Endodermal cell (in vitro differentiated cells): ENCODE results near the gene ASAP2. TPM values are rescaled to one million over a fixed set of nuclear protein-coding genes. Genes with fewer than 3 reads are reported as not detected.

Experiments used
- DNase-seq: peaks from one replicate; pipeline ENCODE4 v3.0.0-alpha.2; 2017
- H3K27ac ChIP-seq: 2 replicates; pipeline ENCODE4 v1.5.1; 2013; ENCODE audit warnings: mild to moderate bottlenecking, low read depth, low read length, moderate library complexity
- H3K27me3 ChIP-seq: 2 replicates; pipeline ENCODE4 v1.6.1; 2013; ENCODE audit warnings: mild to moderate bottlenecking, low read length, moderate library complexity; ENCODE audit not compliant: insufficient read depth, control insufficient read depth, poor library complexity, severe bottlenecking
- H3K36me3 ChIP-seq: 2 replicates; pipeline ENCODE4 v1.7.0; 2013; ENCODE audit warnings: mild to moderate bottlenecking, low read length, moderate library complexity; ENCODE audit not compliant: control insufficient read depth, insufficient read depth
- H3K4me1 ChIP-seq: one replicate; pipeline ENCODE4 v1.7.0; 2013; ENCODE audit warnings: low read length; ENCODE audit not compliant: control insufficient read depth, insufficient read depth
- H3K4me3 ChIP-seq: 2 replicates; pipeline ENCODE4 v1.5.1; 2013; ENCODE audit warnings: mild to moderate bottlenecking, low read length, moderate library complexity
- H3K9ac ChIP-seq: 2 replicates; pipeline ENCODE4 v1.6.1; 2013; ENCODE audit warnings: mild to moderate bottlenecking, low read length, moderate library complexity; ENCODE audit not compliant: poor library complexity, severe bottlenecking; ENCODE audit errors: extremely low read depth
- H3K9me3 ChIP-seq: 2 replicates; pipeline ENCODE4 v1.6.1; 2013; ENCODE audit warnings: mild to moderate bottlenecking, low read length, moderate library complexity; ENCODE audit not compliant: control insufficient read depth
- H3K27ac Mint-ChIP-seq: 2 replicates; pipeline ENCODE4 v1.8.0; 2020; ENCODE audit warnings: mixed read lengths
- H3K27me3 Mint-ChIP-seq: 2 replicates; pipeline ENCODE4 v1.8.0; 2021; ENCODE audit warnings: mild to moderate bottlenecking, mixed read lengths; ENCODE audit not compliant: insufficient read depth
- H3K36me3 Mint-ChIP-seq: 2 replicates; pipeline ENCODE4 v1.8.0; 2020; ENCODE audit warnings: low read depth, mixed read lengths
- H3K4me1 Mint-ChIP-seq: 2 replicates; pipeline ENCODE4 v1.8.0; 2020; ENCODE audit warnings: mixed read lengths
- H3K4me3 Mint-ChIP-seq: 2 replicates; pipeline ENCODE4 v1.8.0; 2020; ENCODE audit warnings: mild to moderate bottlenecking, moderate library complexity, mixed read lengths
- H3K9me3 Mint-ChIP-seq: 2 replicates; pipeline ENCODE4 v1.8.0; 2020; ENCODE audit warnings: mild to moderate bottlenecking, mixed read lengths
- WGBS, 2 experiments: methylation state at CpG; one replicate each; pipeline versions ENCODE4 v1.1.5 to v1.1.7; 2013; ENCODE audit warnings: missing lambda C conversion rate in 2 of 2, mixed read lengths in 1 of 2; ENCODE audit not compliant: insufficient coverage in 1 of 2, insufficient read length in 1 of 2; 5-methylcytosine and 5-hydroxymethylcytosine counted together
- total RNA-seq, 2 donors: library from RNA; stranded (reverse); fragmentation: NEBNext Ultra II Directional in 1 of 2; extraction: Animal tissue kit (Norgen Biotek cat#: 25700) in 1 of 2; gene quantifications; 2 replicates in 1 of 2; 3 replicates in 1 of 2; pipeline ENCODE4 v1.2.1, GENCODE V29; 2021
- TF ChIP-seq, protein P1 (sequence below): fragments of 200-600 bp; sonication (generic); conservative IDR thresholded peaks from 2 replicates; pipeline ENCODE4 v1.5.0; 2021; ENCODE audit warnings: antibody characterized with exemption, mild to moderate bottlenecking

Gene ASAP2
- total RNA-seq, 2 donors from 2014 or later: 11.8 to 20.4 TPM

GRCh38 chr2:9271091-9271490, 64.5 kb downstream of the ASAP2 start:
- H3K4me1 ChIP-seq: no peaks in the 10 kb centered on the region
- Mint-ChIP-seq H3K4me3 (no peak overlapping the region), H3K4me1 (no peaks in the 10 kb centered on the region), H3K27ac (no peak overlapping the region), H3K27me3 (no peaks in the 10 kb centered on the region), H3K36me3 (no peaks in the 10 kb centered on the region), H3K9me3 (peaks cover 8% of the 10 kb centered on the region)
- DNase-seq: no peak
- H3K9me3 ChIP-seq: no peaks in the 10 kb centered on the region
- TF ChIP-seq, protein P1, sequence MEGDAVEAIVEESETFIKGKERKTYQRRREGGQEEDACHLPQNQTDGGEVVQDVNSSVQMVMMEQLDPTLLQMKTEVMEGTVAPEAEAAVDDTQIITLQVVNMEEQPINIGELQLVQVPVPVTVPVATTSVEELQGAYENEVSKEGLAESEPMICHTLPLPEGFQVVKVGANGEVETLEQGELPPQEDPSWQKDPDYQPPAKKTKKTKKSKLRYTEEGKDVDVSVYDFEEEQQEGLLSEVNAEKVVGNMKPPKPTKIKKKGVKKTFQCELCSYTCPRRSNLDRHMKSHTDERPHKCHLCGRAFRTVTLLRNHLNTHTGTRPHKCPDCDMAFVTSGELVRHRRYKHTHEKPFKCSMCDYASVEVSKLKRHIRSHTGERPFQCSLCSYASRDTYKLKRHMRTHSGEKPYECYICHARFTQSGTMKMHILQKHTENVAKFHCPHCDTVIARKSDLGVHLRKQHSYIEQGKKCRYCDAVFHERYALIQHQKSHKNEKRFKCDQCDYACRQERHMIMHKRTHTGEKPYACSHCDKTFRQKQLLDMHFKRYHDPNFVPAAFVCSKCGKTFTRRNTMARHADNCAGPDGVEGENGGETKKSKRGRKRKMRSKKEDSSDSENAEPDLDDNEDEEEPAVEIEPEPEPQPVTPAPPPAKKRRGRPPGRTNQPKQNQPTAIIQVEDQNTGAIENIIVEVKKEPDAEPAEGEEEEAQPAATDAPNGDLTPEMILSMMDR: no peak
- WGBS, 2 experiments: 90 to 96% methylated on average over 4 to 5 of the region's 5 CpGs
- no peak overlapping the region for H3K9ac ChIP-seq
- H3K27ac ChIP-seq: no peak overlapping the region
- H3K36me3 ChIP-seq: no peaks in the 10 kb centered on the region
- no peak overlapping the region for H3K4me3 ChIP-seq
- no peaks in the 10 kb centered on the region for H3K27me3 ChIP-seq

GRCh38 chr2:9271691-9272090, 65.1 kb downstream of the ASAP2 start:
- Histone ChIP-seq H3K27ac (no peak overlapping the region), H3K4me3 (no peak overlapping the region), H3K36me3 (no peaks in the 10 kb centered on the region), H3K27me3 (no peaks in the 10 kb centered on the region), H3K9ac (no peak overlapping the region), H3K9me3 (no peaks in the 10 kb centered on the region), H3K4me1 (no peaks in the 10 kb centered on the region)
- 98 to 100% methylated on average over 1 to 3 of the region's 5 CpGs for WGBS, 2 experiments
- H3K4me1 Mint-ChIP-seq: no peaks in the 10 kb centered on the region
- DNase-seq: no peak
- H3K27me3 Mint-ChIP-seq: no peaks in the 10 kb centered on the region
- H3K4me3 Mint-ChIP-seq: no peak overlapping the region
- H3K9me3 Mint-ChIP-seq: peaks cover 8% of the 10 kb centered on the region
- H3K36me3 Mint-ChIP-seq: no peaks in the 10 kb centered on the region
- no peak overlapping the region for H3K27ac Mint-ChIP-seq
- TF ChIP-seq, protein P1: no peak

DNA sequence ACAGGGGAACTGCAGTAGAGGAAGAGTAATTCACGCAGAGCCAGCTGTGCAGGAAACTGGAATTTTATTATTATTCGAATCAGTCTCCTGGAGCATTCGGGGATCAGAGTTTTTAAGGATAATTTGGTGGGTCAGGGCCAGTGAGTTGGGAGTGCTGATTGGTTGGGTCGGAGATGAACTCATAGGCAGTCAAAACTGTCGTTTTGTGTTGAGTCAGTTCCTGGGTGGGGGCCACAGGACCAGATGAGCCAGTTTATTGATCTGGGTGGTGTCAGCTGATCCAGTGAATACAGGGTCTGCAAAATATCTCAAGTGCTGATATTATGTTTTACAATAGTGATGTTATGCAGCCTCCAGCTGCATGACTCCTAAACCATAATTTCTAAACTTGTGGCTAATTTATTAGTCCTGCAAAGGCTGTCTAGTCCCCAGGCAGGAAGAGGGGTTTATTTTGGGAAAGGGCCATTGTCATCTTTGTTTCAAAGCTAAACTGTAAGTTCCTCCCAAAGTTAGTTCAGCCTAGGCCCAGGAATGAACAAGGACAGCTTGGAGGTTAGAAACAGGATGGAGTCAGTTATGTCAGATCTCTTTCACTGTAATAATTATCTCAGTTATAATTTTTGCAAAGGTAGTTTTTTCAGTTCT, 67.0 kb downstream of the ASAP2 start:
- no peak overlapping the region for H3K27ac ChIP-seq
- no peak overlapping the region for H3K4me3 ChIP-seq
- H3K9ac ChIP-seq: no peak overlapping the region
- no peaks in the 10 kb centered on the region for H3K9me3 ChIP-seq
- Mint-ChIP-seq H3K27me3 (no peaks in the 10 kb centered on the region), H3K36me3 (no peaks in the 10 kb centered on the region), H3K4me1 (no peaks in the 10 kb centered on the region), H3K27ac (no peak overlapping the region), H3K4me3 (no peak overlapping the region), H3K9me3 (peaks cover 8% of the 10 kb centered on the region)
- peaks cover 3% of the 10 kb centered on the region for H3K4me1 ChIP-seq
- TF ChIP-seq, protein P1: no peak
- H3K36me3 ChIP-seq: no peaks in the 10 kb centered on the region
- WGBS, 2 experiments: 83% methylated on average over 5 of the region's 5 CpGs
- H3K27me3 ChIP-seq: no peaks in the 10 kb centered on the region
- DNase-seq: no peak
